RWPE1 (cell line): ENCODE data around the gene CTIF.

Source experiments
- CTCF ChIA-PET: fragments of 350-600 bp; sonication (Branson Sonifier 250); formaldehyde crosslinking; extraction: SDS; loops from one replicate; lab custom pipeline; 2021; lab: Yijun Ruan, JAX
- POLR2A ChIA-PET: fragments of 400-600 bp; formaldehyde crosslinking; extraction: SDS; loops from one replicate; lab custom pipeline; 2020; ENCODE audit warnings: antibody characterized with exemption; ENCODE audit not compliant: low non-redundant PET; lab: Yijun Ruan, JAX
- DNase-seq: peaks from one replicate; pipeline ENCODE4 v3.0.0; 2012; ENCODE audit warnings: low spot score
- H3K27ac ChIP-seq: fragments of 450-650 bp; 2 replicates; pipeline ENCODE4 v1.5.1; 2017
- CTCF ChIP-seq: fragments of 450-650 bp; conservative IDR thresholded peaks from 2 replicates; pipeline ENCODE4 v1.5.1; 2017; ENCODE audit warnings: low read depth, mild to moderate bottlenecking

The CTIF gene

GRCh38 chr18:48782381-48782861, 243.6 kb downstream of the CTIF start:
- TF ChIP-seq CTCF = no peak
- DNase-seq = no peak

GRCh38 chr18:48783616-48784520, 245.0 kb downstream of the CTIF start:
- H3K27ac ChIP-seq = no peak overlapping the region
- DNase-seq = no peak
- ChIA-PET POLR2A (no interaction called here), CTCF (interaction anchor here (1.1 kb wide), 1 partner anchor 168 kb away, joined by 3 read pairs; no protein-coding TSS in a partner anchor)
- TF ChIP-seq CTCF = no peak

More at GRCh38 chr18:48782381-48782861, 243.6 kb downstream of the CTIF start:
- no peak overlapping the region for H3K27ac ChIP-seq
- ChIA-PET CTCF (interaction anchor here (0.6 to 1.1 kb wide), 2 partner anchors 160 to 169 kb away, joined by 3 read pairs; no protein-coding TSS in a partner anchor), POLR2A (no interaction called here)

DNA sequence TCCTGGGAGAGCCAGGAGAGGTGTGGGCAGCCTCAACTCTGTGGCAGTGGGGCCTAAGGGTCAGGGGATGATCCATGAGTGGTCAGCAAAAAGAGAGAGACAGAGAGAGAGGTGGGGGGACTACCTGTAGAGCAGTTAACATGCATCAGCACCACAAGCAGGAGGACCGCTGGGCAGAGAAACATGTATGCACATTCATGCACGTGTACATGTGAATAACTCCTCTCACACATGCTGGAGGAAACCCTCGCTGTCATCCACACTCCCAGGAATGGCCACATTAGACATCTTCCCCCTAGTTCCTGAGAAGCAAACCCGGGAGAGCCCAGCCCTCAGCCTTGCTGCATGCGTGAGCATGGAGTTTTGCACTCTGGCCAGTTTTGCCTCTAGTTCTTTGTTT, 245.8 kb downstream of the CTIF start:
- ChIA-PET CTCF (no interaction called here), POLR2A (no interaction called here)
- no peak overlapping the region for H3K27ac ChIP-seq
- TF ChIP-seq CTCF = no peak
- no peak for DNase-seq

GRCh38 chr18:48785091-48785614, 246.3 kb downstream of the CTIF start:
- CTCF ChIA-PET = no interaction called here
- H3K27ac ChIP-seq = no peak overlapping the region
- no peak for DNase-seq
- POLR2A ChIA-PET = no interaction called here
- no peak for TF ChIP-seq CTCF

- ChIA-PET POLR2A (no interaction called here), CTCF (interaction anchor here (0.6 kb wide), 1 partner anchor 1880 kb away, joined by 9 read pairs; no protein-coding TSS in a partner anchor)
- TF ChIP-seq CTCF = no peak
- no peak overlapping the region for H3K27ac ChIP-seq
- DNase-seq = no peak
Measured at GRCh38 chr18:48785736-48786454, 247.1 kb downstream of the CTIF start.
